GM21717 (cell line): ENCODE measurements around the gene INO80D.
"Not testable (repeated sequence)": the region's sequence is repeated elsewhere in the genome, so short reads cannot be mapped to it uniquely, and the experiment has no call there.

Source experiments
- ATAC-seq: cut with Tn5 transposase; IDR thresholded peaks from one replicate; pipeline ENCODE4 v1.9.1; 2021; ENCODE audit warnings: mild to moderate bottlenecking, moderate library complexity; ENCODE audit not compliant: unreplicated experiment

Gene INO80D

DNA sequence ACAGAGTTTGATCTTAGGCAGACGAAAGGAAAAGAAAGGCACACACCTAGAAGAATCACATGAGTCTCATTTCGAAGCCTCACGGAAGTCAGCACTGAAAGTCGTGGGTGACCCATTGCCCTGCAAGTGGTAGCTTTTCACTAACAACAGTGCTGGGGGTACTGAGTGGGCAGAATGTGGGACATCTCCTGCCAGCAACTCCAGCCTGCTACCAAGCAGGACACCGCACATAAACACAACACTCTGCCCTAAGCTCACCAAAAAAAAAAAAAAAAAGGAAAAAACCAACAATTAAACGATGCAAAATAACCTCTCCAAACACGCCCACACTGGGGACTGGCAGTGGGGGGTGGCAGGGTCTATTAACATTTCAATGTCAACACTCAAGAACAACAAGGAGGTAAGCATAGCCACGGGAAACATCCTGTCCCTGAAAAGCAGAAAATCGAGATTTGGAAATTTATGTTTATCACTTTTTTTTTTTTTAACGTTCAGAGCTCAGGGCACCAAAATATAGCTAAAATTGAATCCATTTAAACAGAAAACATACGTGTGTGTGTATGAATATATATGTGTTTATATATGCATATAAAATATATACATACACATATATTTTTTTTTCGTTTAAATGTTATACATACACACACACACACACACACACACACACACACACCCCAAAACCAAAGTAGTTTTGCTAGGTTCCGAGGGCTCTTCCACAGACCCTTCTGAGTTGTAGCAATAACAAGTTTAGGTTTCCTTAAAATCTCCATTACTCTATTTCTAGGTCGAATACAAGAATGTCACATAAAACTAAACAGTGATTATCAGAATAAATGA lies 2.2 kb downstream of the INO80D start:
- no peak for ATAC-seq

DNA sequence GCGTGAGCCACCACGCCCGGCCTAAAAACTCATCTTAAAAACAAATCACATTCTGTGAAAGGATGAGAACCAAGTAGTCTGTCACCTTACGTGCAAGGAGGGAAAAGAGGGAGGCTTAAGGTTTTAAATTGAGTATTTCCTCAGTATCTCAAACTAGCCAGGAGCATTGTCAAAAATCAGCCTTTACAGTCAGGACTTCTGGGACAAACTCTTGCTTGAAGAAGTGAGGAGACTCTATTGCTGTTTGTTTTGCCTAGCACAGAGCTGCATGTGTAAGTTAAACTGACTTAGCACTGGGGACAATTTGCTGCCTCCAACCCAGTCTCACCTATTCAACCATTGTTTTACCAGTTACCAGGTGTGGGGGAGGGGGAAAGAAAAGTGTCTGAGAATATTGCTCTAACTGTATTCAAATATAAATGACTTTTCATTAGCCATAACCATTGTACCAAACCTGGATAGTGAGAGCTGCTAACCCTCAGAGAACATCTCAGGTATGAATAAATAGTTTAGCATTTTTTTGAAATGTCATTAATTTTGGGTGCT lies 3.6 kb downstream of the INO80D start:
- no peak for ATAC-seq

DNA sequence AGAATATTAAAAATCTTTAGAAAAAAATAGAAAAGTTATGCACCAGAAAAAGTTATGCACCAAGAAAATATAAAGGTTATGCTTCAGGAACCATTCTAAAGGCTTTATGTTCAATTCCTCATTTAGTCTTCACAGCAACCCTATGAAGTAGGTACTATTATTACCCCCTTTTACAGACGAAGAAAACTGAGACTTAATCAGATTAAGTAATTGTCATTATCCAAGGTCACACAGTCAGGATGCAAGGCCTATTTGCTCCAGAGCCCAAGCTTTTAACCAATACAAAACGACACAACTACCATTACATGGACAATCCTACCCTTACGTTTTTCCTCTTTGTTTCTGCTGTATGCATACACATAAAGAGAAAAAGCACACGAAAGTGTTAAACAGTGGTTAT lies 5.0 kb downstream of the INO80D start:
- ATAC-seq: no peak

DNA sequence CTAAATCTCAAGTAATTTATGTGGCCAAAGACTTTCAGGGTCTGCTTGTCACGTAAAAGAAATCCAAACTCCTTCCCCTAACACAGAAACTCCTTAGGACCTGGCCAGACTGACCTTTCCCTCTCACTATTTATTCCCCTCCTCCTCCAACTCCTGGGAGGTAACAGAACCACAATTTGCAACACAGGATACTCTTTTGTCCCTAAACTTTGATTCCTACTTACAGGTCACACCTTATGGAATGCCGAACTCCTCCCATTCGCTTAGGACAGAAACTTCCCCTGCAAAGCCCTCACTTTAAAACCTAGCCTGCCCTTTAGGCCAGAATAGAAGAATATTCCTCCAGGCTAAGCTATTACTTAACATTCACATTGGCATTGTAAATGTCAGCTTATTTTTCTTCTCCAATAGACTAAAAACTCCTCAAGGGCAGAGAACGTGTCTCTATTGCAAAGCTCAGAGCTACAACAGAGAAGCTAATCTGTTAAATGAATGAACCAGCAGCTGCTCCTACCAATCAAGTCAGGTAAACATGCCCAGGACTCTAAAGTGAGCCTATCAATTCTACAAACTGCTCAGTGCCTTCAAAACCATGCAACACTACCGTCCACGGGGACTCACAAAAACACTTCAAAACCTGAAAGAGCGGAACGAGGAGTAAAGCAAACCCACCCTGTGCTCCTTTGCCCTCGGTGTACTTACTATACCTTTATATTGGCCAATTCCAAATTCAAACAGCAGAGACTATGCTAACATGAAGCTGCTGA lies 6.1 kb downstream of the INO80D start:
- ATAC-seq: no peak

DNA sequence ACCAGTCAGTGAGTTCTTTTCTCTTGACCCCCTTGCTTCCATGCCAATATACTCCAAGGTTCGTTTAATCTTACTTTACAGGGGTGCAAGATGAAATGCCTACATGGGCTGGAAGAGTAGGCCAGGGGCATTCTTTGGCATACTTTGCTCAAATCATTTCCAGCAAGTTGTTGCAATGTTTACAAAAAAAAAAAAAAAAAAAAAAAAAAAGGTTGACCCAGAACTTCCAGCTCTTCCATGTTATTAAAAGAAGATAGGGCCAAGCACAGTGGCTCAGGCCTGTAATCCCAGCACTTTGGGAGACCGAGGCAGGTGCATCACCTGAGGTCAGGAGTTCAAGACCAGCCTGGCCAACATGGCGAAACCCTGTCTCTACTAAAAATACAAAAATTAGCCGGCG lies 8.1 kb downstream of the INO80D start:
- not testable (repeated sequence) for ATAC-seq

DNA sequence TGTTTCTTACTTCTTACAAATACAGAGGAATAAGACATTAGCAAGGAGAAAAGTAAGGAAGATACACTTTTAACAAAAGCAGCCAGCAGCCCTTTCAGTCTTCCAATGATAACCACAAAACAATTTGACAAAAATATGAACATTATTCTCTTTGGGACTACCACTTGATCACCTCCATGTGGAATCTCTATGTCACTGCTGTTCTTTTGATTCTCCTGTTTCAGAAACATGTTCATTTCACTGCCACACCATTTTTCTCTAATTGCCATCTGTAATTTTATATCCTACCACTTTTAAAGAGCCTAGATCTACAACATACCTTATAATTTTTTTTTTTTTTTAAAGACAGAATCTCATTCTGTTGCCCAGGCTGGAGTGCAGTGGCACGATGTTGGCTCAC lies 10.9 kb downstream of the INO80D start:
- ATAC-seq: no peak

DNA sequence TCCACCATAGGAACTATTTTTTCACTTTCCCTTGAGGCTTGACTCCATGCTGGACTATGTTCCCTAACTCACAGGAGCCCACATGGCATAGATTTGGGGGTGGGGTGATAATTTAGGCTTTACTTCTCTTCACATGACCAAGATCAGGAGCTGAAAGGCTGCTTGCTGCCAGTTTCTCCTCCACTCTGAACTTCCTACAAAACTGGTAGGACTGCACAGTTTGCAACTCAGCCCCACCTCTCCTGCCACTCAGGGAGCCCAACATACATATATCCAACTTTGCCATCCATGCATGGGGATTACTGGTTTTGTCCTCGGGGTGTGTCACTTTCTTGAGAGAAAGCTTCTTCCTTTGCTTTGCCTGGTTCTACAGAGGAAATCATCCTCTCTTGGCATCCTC lies 14.2 kb downstream of the INO80D start:
- ATAC-seq: no peak

DNA sequence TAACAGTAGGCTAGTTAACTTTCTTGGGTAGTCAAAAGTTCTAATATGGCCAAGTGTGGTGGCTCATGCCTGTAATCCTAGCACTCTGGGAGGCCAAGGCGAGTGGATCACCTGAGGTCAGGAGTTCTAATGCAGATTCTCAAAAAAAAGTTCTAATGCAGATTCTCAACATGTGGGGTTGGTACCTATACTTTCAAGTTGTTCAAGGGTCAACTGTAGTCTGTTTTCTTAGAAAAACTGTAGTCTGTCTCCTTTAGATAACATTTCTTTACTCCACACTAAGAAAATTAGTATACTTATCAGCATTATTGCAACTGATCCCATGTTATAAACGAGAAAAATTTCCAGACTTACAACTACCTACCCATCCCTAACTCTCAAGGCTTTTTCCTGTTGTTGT lies 16.6 kb downstream of the INO80D start:
- ATAC-seq: no peak

DNA sequence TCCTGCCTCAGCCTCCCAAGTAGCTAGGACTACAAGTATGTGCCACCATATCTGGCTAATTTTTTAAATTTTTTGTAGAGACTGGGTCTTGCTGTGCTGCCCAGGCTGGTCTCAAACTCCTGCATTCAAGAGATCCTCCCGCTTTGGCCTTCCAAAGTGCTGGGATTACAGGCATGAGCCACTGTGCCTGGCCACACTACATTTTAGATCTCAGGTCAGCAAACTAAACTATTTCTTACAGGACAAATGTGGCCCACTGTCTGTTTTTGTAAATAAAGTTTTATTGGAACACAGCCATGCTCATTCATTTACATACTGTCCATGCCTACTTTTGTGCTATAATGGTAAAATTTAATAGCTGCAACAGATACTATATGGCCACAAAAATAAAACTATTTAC lies 17.8 kb downstream of the INO80D start:
- ATAC-seq: no peak

DNA sequence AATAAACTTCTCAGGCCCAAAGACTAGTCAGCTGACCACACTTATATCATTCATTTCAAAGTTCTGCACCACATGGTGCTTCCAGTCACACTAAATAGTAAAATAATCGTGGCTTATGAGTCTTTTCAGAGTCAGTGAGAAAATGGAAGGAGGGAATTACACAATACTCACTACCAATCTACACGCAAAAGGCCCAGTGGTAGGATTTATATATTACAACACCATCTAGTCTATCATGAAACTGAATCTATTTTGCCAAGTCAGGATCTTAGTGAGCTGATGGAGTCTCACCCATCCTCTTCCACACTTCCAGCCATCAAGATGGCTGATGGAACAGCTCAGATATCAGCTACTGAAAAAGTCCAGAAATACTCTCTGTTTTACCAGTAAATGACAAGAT lies 21.9 kb downstream of the INO80D start:
- ATAC-seq: no peak

DNA sequence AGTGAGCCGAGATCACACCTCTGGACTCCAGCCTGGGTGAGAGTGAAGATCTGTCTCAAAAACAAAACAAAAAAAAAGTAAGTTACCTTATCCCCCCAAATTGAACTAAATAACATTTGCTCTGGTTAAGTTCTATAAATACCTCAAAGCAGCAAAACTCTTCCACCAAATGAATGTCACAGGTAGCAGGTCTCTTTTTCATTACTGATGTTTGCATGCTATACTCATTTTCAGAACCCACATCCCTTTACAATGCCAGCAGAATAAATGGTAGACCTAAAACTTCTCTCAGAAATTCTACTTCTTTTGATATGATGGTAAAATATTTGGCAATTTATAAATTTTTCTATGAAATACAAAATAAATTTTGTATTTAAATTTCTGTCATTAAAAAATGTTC lies 22.3 kb downstream of the INO80D start:
- no peak for ATAC-seq

DNA sequence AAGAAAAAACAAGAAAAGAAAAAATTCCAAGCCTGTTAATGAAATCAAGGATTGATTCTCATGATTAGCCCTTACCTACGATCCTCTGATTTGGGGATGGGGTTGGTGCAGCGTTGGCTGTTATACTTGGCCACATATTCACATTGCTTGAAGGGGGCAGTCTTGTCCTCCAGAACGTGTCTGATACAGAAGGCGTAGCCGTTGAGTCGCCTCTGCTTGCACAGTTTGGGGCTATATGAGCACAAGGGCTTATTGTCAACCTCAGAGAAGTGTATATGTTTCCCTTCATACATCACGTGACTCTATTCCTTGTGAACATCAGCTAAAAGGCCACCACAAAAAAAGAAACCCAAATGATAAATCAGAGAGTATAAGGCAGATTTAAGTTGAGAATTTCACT lies 23.2 kb downstream of the INO80D start:
- ATAC-seq: no peak

DNA sequence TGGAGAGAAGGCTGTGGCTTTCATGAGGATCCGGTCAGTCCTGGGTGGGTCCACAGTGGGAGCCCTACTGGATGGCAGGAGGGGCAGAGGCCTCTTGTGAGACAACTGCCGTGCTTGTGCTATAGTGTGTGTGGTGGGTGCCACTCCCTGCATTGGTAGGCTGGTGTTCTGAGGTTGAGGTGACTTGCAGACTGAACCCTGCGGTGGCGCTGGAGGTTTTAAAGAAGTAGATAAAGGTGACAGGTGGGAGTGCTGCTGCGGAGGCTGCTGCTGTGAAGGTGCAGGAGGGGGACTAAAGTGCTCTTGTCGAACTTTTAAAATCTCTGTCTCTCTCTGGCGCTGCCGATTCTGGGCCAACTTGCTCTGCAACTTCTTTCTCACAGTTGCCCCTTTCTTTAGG lies 29.7 kb downstream of the INO80D start:
- no peak for ATAC-seq

DNA sequence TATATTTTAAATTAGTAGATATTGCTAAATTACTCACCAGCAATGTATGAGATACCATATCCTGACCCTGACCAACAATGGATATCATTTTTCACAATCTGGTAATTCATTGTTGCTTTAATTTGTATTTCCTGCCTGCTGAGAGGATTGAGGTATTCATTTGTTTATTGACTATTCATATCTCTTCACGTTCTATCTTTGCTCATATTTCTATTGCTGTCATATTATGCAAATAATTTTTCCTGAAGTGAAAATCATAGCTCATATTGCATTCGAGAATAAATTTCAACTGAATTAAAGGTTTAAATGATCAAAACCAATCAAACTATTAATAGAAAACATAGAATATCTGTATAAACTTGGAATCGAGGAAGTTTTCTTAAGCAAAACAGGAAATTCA lies 31.0 kb downstream of the INO80D start:
- ATAC-seq: no peak

DNA sequence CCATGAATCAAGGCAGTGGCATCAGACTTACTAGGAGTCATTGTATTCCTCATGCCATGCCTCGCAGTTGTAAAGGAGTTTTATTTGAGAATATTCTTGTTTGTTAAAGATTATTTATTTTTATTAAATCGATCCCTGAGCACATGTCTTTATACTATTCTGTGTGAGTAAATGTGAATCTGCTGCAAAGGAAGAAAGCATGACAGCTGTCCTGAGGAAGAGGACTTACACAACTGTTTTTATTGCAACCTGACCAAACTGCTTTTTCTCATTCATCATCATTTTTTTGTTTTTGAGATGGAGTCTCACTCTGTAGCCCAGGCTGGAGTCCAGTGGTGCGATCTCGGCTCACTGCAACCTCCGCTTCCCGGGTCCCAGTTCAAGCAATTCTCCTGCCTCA lies 34.1 kb downstream of the INO80D start:
- ATAC-seq: no peak

DNA sequence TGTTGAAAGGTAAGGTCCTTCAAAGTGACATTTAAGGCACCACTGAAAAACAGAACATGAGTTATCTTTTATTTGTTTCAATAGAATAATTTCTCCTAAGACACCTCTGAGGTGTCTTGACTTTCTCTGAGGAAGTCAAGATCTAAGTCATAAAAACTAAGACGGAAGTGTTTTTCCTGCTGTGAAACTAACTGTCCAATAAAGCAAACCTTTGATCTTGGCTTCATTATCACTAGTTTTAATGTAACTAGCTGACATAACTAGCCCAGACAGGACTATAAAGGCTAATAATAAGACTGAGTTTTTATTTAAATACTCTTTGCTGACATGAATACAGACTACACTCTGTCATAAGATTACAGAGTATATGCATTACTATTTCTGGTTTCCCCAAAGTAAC lies 36.6 kb downstream of the INO80D start:
- ATAC-seq: no peak

DNA sequence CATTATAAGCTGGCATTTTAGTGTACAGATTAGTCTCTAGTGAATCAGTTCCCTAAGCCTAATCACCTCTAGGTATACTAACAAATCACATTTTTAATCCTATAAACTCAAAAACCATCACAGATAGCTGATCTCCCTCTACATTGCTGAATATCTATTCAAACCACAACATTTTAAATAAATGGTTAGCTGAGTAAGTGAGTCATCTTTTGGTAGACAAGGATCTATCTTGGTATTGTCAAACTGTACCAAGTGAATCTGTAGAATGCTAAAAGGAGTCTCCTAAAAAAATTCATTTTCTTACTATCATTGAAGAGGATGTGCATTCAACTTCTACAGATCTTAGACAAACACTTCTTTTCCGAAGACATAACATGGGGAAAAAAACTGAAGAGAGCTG lies 40.7 kb downstream of the INO80D start:
- no peak for ATAC-seq

DNA sequence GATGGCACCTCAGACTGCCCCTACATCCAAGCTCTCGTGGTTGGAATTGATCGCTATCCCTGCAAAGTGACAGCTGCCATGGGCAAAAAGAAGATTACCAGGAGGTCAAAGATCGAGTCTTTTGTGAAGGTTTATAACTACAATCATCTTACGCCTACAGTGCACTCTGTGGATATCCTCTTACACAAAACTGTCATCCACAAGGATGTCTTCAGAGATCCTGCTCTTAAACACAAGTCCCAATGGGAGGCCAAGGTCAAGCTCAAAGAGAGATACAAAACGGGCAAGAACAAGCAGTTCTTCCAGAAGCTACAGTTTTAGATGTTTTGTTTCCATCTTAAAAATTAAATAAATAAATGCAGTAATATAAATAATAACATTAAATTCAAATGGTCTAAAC lies 45.4 kb downstream of the INO80D start:
- ATAC-seq: no peak

DNA sequence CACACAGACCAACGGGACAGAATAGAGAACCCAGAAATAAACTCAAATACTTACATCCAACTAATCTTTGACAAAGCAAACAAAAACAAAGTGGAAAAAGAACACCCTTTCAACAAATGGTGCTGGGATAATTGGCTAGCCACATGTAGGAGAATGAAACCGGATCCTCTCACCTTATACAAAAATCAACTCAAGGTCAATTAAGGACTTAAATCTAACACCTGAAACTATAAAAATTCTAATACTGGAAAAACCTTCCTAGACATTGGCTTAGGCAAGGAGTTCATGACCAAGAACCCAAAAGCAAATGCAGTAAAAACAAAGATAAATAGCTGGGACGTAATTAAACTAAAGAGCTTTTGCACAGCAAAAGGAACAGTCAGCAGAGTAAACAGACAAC lies 50.6 kb downstream of the INO80D start:
- not testable (repeated sequence) for ATAC-seq

DNA sequence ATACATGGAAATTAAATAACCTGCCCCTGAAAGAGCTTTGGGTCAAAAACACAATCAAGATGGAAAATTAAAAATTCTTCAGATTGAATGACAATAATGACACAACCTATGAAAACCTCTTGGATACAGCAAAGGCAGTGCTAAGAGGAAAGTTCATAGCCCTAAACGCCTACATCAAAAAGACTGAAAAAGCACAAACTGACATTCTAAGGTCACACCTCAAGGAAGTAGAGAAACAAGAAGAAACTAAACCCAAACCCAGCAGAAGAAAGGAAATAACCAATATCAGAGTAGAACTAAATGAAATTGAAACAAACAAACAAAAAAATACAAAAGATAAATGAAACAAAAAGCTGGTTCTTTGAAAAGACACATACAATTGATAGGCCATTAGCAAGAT lies 52.5 kb downstream of the INO80D start:
- ATAC-seq: not testable (repeated sequence)

DNA sequence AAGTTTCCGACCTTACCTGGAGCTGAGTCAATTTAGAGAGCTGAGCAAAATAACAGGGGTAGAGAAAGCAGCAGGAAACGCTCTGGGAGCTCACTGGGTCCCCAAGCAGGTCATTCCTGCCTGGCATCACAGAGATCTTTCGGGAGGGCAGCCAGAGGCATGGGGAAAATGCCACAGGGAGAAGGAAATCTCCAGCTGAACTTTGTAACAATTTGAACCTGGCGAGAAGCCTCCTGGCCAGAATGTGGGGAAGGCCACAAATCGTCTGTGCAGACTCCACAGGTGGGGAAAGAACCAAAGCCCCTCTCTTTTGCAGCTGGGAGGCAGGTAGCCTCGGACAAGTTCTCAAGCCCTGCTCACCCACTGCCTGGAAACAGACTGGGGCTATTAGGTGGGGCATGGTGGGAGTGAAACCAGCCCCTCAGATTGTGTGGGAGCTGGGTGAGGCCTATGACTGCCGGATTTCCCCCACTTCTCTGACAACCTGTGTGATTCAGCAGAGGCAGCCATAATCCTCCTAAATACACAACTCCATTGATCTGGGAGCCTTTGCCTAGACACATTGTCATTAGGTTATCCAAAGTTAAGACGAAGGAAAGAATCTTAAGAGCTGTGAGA lies 53.9 kb downstream of the INO80D start:
- no peak for ATAC-seq
